K562 (cell line): ENCODE data around the gene GAPVD1. TPM values are rescaled to one million over a fixed set of nuclear protein-coding genes. Genes with fewer than 3 reads are reported as not detected.

ENCODE experiments used
- BHLHE40 ChIP-seq: IDR thresholded peaks from 2 replicates; pipeline ENCODE4 v1.6.1; 2011; ENCODE audit warnings: low read length, improper control_type of control experiment
- FOXM1 ChIP-seq, 2 experiments: fragments of 450-650 bp in 1 of 2; sonication (generic) in 1 of 2; formaldehyde crosslinking in 1 of 2; IDR thresholded peaks; 2 replicates each; pipeline versions ENCODE4 v1.6.1 to v1.9.0; 2017 to 2022; ENCODE audit warnings: low read depth in 2 of 2, mild to moderate bottlenecking in 2 of 2, missing genetic modification reagents in 1 of 2, moderate library complexity in 1 of 2
- HMGXB4 ChIP-seq: sonication (generic); formaldehyde crosslinking; IDR thresholded peaks from 2 replicates; pipeline ENCODE4 v1.8.1; 2023; ENCODE audit warnings: mild to moderate bottlenecking, missing genetic modification reagents
- KLF6 ChIP-seq: fragments of 250-450 bp; sonication (Bioruptor Pico); IDR thresholded peaks from 2 replicates; pipeline ENCODE4 v1.4.0; 2020; ENCODE audit warnings: mild to moderate bottlenecking, moderate library complexity, borderline replicate concordance
- MYBL2 ChIP-seq, 2 experiments: fragments of 450-650 bp in 1 of 2; sonication (generic) in 1 of 2; formaldehyde crosslinking in 1 of 2; IDR thresholded peaks; 2 replicates each; pipeline versions ENCODE4 v1.6.1 to v1.8.1; 2017 to 2022; ENCODE audit warnings: borderline replicate concordance in 1 of 2, inconsistent platforms in 1 of 2, low read depth in 1 of 2, mild to moderate bottlenecking in 1 of 2, missing genetic modification reagents in 1 of 2, moderate library complexity in 1 of 2
- TBL1XR1 ChIP-seq, 2 experiments: IDR thresholded peaks; 2 replicates each; pipeline ENCODE4 v1.6.1; 2012; ENCODE audit warnings: improper control_type of control experiment in 2 of 2, low read length in 2 of 2, mild to moderate bottlenecking in 1 of 2
- TEAD1 ChIP-seq, 2 experiments: fragments of 450-650 bp in 1 of 2; sonication (generic) in 1 of 2; formaldehyde crosslinking; IDR thresholded peaks; 2 replicates each; pipeline versions ENCODE4 v1.4.0 to v1.8.0; 2020 to 2022; ENCODE audit warnings: mild to moderate bottlenecking in 2 of 2, missing genetic modification reagents in 1 of 2
- ZEB2 ChIP-seq: fragments of 450-650 bp; IDR thresholded peaks from 2 replicates; pipeline ENCODE4 v1.6.1; 2016
- ZNF134 ChIP-seq: fragments of 250-450 bp; sonication (Bioruptor Pico); conservative IDR thresholded peaks from 2 replicates; pipeline ENCODE4 v1.4.0; 2020
- ZNF197 ChIP-seq: fragments of 200-800 bp; sonication (Bioruptor generic); IDR thresholded peaks from 2 replicates; pipeline ENCODE4 v1.6.1; 2016; ENCODE audit warnings: low read depth, missing genetic modification characterization, missing compliant biosample characterization
- ZNF280B ChIP-seq: fragments of 250-450 bp; sonication (Bioruptor Pico); IDR thresholded peaks from 2 replicates; pipeline ENCODE4 v1.5.1; 2021; ENCODE audit warnings: mild to moderate bottlenecking
- ZNF77 ChIP-seq: fragments of 250-450 bp; sonication (Bioruptor Pico); IDR thresholded peaks from 2 replicates; pipeline ENCODE4 v1.5.0; 2020
- polyA plus RNA-seq, 8 experiments: library from polyadenylated mRNA; depleted of rRNA in 4 of 8; stranded (reverse) in 5 of 8; unstranded in 3 of 8; fragments of >200 nt; fragmentation: Nextera tagmentation in 2 of 8; fragmentation: Illumina TruSeq in 1 of 8; extraction: Ambion mirVana in 2 of 8; extraction: Trizol in 1 of 8; gene quantifications; 2 replicates each; pipeline versions ENCODE4 v1.2.1 to v1.2.3, GENCODE V29; 2011 to 2014; ENCODE audit warnings: inconsistent platforms in 1 of 8, missing spikeins in 1 of 8
- total RNA-seq, 7 experiments: library from RNA; depleted of rRNA in 6 of 7; stranded (reverse); fragments of >200 nt in 6 of 7; fragmentation: Illumina TruSeq in 2 of 7; extraction: Trizol in 2 of 7; gene quantifications; 2 replicates each; pipeline versions ENCODE4 v1.2.1 to v1.2.3, GENCODE V29; 2011 to 2021; ENCODE audit warnings: low replicate concordance in 1 of 7
- TF ChIP-seq, protein P1 (sequence below): fragments of 450-650 bp; IDR thresholded peaks from 2 replicates; pipeline ENCODE4 v1.7.0; 2016; ENCODE audit warnings: borderline replicate concordance

Gene GAPVD1
- total and polyA plus RNA-seq, 9 of the 15 experiments (the other 6 are each of a cell fraction or from before 2014, with no cell fraction given) = 9.5 to 66.1 (median 45.5) TPM

DNA sequence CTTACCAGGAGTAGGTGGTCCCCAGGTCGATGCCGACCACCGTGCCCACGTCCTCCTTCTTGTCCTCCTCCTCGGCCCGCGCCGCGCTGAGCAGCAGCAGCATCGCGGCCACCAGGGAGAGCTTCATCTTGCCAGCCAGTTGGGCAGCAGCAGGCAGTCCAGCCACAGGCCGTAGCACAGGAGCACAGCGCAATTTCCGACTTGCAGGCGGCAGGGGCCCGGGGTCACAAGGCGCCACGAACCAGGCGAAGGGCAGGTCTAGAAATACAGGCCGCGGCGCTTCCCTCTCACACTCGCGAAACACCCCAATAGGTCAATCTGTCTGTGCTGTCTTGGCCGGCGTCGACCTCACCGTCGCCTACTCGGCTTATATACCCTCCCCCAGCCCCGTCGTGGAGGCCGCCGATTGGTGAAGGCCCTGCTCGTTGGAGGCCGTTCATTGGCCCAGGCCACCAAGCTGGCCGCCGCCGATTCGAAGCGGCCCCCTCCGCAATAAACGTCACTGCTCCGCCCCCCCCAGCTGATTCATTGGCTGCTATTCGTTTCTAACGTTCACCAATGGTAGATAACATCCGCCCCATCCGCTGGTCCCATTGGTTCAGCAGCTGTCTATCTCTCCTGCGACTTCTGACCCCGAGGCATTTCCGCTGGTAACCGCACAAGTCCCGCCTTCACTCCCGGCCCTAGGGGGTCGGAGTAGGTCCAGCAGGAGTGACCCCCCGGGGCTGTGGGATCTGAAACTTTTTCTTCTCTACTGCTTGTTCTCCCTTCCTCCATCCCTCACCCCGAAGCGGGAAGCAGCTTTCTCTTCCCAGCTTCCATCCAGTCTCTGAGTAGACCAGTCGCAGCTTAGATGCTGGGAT, 20.4 kb upstream of the GAPVD1 start, which contains the start of gene HSPA5 (continued):
- TF ChIP-seq, protein P1, sequence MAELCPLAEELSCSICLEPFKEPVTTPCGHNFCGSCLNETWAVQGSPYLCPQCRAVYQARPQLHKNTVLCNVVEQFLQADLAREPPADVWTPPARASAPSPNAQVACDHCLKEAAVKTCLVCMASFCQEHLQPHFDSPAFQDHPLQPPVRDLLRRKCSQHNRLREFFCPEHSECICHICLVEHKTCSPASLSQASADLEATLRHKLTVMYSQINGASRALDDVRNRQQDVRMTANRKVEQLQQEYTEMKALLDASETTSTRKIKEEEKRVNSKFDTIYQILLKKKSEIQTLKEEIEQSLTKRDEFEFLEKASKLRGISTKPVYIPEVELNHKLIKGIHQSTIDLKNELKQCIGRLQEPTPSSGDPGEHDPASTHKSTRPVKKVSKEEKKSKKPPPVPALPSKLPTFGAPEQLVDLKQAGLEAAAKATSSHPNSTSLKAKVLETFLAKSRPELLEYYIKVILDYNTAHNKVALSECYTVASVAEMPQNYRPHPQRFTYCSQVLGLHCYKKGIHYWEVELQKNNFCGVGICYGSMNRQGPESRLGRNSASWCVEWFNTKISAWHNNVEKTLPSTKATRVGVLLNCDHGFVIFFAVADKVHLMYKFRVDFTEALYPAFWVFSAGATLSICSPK = no peak
- TF ChIP-seq ZNF134 (0 out of 2 replicates have a peak, but pooled peaks have one; percentile 42), KLF6 (no peak), ZNF77 (0 out of 2 replicates have a peak, but pooled peaks have one; percentile 47), TEAD1 (CRISPR knock-in tag; IDR thresholded peaks at IDR 0.05) (peak; percentile 40 to 81; a peak in 2 of 4 replicates), TBL1XR1 (IDR thresholded peaks at IDR 0.05; ENCODE audit: low read length in 2 of 2) (peak; percentile 42 to 63; a peak in 1 of 4 replicates), ZNF280B (no peak), HMGXB4 (peak; percentile 91; the same call in 1 of the 2 replicates), BHLHE40 (0 out of 2 replicates have a peak, but pooled peaks have one; percentile 14), MYBL2 (IDR thresholded peaks at IDR 0.05; ENCODE audit: low read depth) (no peak), MYBL2 (CRISPR knock-in tag; IDR thresholded peaks at IDR 0.05; ENCODE audit: borderline replicate concordance) (no peak), ZNF197 (no peak), ZEB2 (no peak), FOXM1 (IDR thresholded peaks at IDR 0.05; ENCODE audit: low read depth) (no peak), FOXM1 (CRISPR knock-in tag; IDR thresholded peaks at IDR 0.05; ENCODE audit: low read depth) (peak; percentile 62)
